Panc1 (cell line): ENCODE results near the gene KIF26B. TPM values are rescaled to one million over a fixed set of nuclear protein-coding genes. Genes with fewer than 3 reads are reported as not detected.
"Not testable (repeated sequence)": the region's sequence is repeated elsewhere in the genome, so short reads cannot be mapped to it uniquely, and the experiment has no call there.

Experiments
- ATAC-seq: fragments of 200-7000 bp; cut with Tn5 transposase; 2 replicates; pipeline ENCODE4 v1.9.1; 2020; ENCODE audit warnings: mild to moderate bottlenecking, moderate library complexity
- BruUV-seq: library from RNA; stranded (reverse); fragments of 400-500 nt; replicated peaks from 2 replicates; lab custom pipeline; 2021; lab: Mats Ljungman, UMichigan
- CTCF ChIA-PET: fragments of 300-600 bp; sonication (Branson Sonifier 250); formaldehyde crosslinking; loops from one replicate; lab custom pipeline; 2022; ENCODE audit warnings: antibody characterized with exemption; lab: Charles Lee
- POLR2A ChIA-PET: fragments of 300-600 bp; sonication (Branson Sonifier 250); formaldehyde crosslinking; loops from one replicate; lab custom pipeline; 2022; ENCODE audit warnings: antibody characterized with exemption; lab: Charles Lee
- DNase-seq: peaks from one replicate; pipeline ENCODE4 v3.0.0-alpha.2; 2010; ENCODE audit warnings: low read depth, low spot score
- H3K27ac ChIP-seq: 2 replicates; pipeline ENCODE4 v1.5.1; 2011; ENCODE audit warnings: mild to moderate bottlenecking, low read length, inconsistent platforms
- H3K27me3 ChIP-seq: fragments of 200-500 bp; sonication (Bioruptor generic); 2 replicates; pipeline ENCODE4 v1.6.0; 2014; ENCODE audit warnings: low read length, inconsistent platforms; ENCODE audit not compliant: control insufficient read depth, insufficient read depth
- H3K36me3 ChIP-seq: fragments of 200-500 bp; sonication (Bioruptor generic); 2 replicates; pipeline ENCODE4 v1.5.1; 2014; ENCODE audit warnings: inconsistent platforms, mild to moderate bottlenecking, low read length, moderate library complexity; ENCODE audit not compliant: control insufficient read depth, insufficient read depth
- H3K4me1 ChIP-seq: 2 replicates; pipeline ENCODE4 v1.5.1; 2011; ENCODE audit warnings: inconsistent platforms, mild to moderate bottlenecking, low read length, moderate library complexity; ENCODE audit not compliant: control insufficient read depth, insufficient read depth
- H3K4me3 ChIP-seq, 2 experiments: 2 replicates each; pipeline ENCODE4 v1.5.1; 2011 to 2012; ENCODE audit warnings: low read depth in 2 of 2, low read length in 2 of 2, mild to moderate bottlenecking in 2 of 2, inconsistent platforms in 1 of 2, moderate library complexity in 1 of 2
- H3K9me3 ChIP-seq: fragments of 200-500 bp; sonication (Bioruptor generic); 2 replicates; pipeline ENCODE4 v1.5.1; 2014; ENCODE audit warnings: low read depth, mild to moderate bottlenecking, inconsistent platforms, low read length, moderate library complexity; ENCODE audit not compliant: control insufficient read depth, insufficient read depth
- POLR2AphosphoS5 ChIP-seq: IDR thresholded peaks from 2 replicates; pipeline ENCODE4 v1.6.1; 2012; ENCODE audit warnings: mild to moderate bottlenecking, low read depth, low read length, moderate library complexity
- SIN3A ChIP-seq: IDR thresholded peaks from 2 replicates; pipeline ENCODE4 v1.6.1; 2012; ENCODE audit warnings: low read depth, mild to moderate bottlenecking, low read length, moderate library complexity, borderline replicate concordance; ENCODE audit not compliant: insufficient read depth
- TCF7L2 ChIP-seq: IDR thresholded peaks from 2 replicates; pipeline ENCODE4 v1.6.1; 2011; ENCODE audit warnings: mild to moderate bottlenecking, low read depth, low read length, inconsistent platforms
- in situ Hi-C: cut with HindIII; loops from 2 replicates; pipeline ENCODE4 v1.10.0; 2016; ENCODE audit warnings: low sequenced_read_pairs, low pct_unique_long_range_greater_than_20kb
- intact Hi-C: fragments of 100-400 bp; cut with micrococcal nuclease; formaldehyde crosslinking; loops from one replicate; pipeline ENCODE4 v1.10.0; 2022; ENCODE audit not compliant: unreplicated experiment
- total RNA-seq: library from RNA; stranded (reverse); gene quantifications from one replicate; pipeline ENCODE4 v1.2.1, GENCODE V29; 2021; ENCODE audit not compliant: unreplicated experiment
- TF ChIP-seq, protein P1 (sequence below), 2 experiments: IDR thresholded peaks; 2 replicates each; pipeline ENCODE4 v1.6.1; 2011 to 2012; ENCODE audit warnings: low read depth in 2 of 2, control low read depth in 1 of 2, low read length in 1 of 2, mild to moderate bottlenecking in 1 of 2, moderate library complexity in 1 of 2; ENCODE audit not compliant: insufficient read depth in 1 of 2
- TF ChIP-seq, protein P2 (sequence below): fragments of 450-650 bp; IDR thresholded peaks from 2 replicates; pipeline ENCODE4 v1.5.1; 2017; ENCODE audit warnings: mild to moderate bottlenecking

Gene KIF26B
- total RNA-seq, 1 experiment from 2014 or later = 0.33 TPM

DNA sequence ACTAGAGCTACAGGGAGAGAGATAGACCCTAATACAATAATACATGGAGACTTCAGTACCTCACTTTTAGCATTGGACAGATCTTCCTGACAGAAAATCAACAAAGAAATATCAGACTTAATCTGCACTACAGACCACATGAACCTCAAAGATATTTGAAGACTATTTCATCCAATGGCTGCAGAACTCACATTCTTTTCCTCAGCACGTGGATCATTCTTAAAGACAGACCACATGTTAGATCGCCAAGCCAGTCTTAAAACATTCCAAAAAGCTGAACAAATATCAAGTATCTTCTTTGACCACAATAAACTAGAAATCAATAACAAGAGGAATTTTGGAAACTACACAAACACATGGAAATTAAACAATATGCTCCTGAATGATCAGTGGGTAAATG, 576.0 kb downstream of the KIF26B start:
- in situ Hi-C loops (no loop called here), intact Hi-C loops (no loop called here)
- ChIA-PET CTCF (no interaction called here), POLR2A (no interaction called here)
- Histone ChIP-seq H3K36me3 (no peaks in the 10 kb centered on the region), H3K4me3 (no peak overlapping the region), H3K9me3 (no peaks in the 10 kb centered on the region), H3K27ac (no peak overlapping the region), H3K27me3 (no peaks in the 10 kb centered on the region; the same call in 1 of the 2 replicates), H3K4me1 (no peaks in the 10 kb centered on the region)
- BruUV-seq = no TSS peak
- ATAC-seq (no peak), DNase-seq (no peak)
- no peak for TF ChIP-seq POLR2AphosphoS5
- TF ChIP-seq TCF7L2 = no peak
- TF ChIP-seq SIN3A = no peak
- TF ChIP-seq, protein P1, sequence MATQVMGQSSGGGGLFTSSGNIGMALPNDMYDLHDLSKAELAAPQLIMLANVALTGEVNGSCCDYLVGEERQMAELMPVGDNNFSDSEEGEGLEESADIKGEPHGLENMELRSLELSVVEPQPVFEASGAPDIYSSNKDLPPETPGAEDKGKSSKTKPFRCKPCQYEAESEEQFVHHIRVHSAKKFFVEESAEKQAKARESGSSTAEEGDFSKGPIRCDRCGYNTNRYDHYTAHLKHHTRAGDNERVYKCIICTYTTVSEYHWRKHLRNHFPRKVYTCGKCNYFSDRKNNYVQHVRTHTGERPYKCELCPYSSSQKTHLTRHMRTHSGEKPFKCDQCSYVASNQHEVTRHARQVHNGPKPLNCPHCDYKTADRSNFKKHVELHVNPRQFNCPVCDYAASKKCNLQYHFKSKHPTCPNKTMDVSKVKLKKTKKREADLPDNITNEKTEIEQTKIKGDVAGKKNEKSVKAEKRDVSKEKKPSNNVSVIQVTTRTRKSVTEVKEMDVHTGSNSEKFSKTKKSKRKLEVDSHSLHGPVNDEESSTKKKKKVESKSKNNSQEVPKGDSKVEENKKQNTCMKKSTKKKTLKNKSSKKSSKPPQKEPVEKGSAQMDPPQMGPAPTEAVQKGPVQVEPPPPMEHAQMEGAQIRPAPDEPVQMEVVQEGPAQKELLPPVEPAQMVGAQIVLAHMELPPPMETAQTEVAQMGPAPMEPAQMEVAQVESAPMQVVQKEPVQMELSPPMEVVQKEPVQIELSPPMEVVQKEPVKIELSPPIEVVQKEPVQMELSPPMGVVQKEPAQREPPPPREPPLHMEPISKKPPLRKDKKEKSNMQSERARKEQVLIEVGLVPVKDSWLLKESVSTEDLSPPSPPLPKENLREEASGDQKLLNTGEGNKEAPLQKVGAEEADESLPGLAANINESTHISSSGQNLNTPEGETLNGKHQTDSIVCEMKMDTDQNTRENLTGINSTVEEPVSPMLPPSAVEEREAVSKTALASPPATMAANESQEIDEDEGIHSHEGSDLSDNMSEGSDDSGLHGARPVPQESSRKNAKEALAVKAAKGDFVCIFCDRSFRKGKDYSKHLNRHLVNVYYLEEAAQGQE (IDR thresholded peaks at IDR 0.05; ENCODE audit: insufficient read depth in 1 of 2, low read depth in 2 of 2, low read length in 1 of 2) = no peak
- TF ChIP-seq, protein P2, sequence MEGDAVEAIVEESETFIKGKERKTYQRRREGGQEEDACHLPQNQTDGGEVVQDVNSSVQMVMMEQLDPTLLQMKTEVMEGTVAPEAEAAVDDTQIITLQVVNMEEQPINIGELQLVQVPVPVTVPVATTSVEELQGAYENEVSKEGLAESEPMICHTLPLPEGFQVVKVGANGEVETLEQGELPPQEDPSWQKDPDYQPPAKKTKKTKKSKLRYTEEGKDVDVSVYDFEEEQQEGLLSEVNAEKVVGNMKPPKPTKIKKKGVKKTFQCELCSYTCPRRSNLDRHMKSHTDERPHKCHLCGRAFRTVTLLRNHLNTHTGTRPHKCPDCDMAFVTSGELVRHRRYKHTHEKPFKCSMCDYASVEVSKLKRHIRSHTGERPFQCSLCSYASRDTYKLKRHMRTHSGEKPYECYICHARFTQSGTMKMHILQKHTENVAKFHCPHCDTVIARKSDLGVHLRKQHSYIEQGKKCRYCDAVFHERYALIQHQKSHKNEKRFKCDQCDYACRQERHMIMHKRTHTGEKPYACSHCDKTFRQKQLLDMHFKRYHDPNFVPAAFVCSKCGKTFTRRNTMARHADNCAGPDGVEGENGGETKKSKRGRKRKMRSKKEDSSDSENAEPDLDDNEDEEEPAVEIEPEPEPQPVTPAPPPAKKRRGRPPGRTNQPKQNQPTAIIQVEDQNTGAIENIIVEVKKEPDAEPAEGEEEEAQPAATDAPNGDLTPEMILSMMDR = no peak

- DNase-seq, H3K9me3 ChIP-seq, in situ Hi-C loops, H3K27me3 ChIP-seq, ATAC-seq, H3K4me1 ChIP-seq, intact Hi-C loops, H3K4me3 ChIP-seq, POLR2A ChIA-PET, CTCF ChIA-PET, H3K36me3 ChIP-seq, H3K27ac ChIP-seq, BruUV-seq: not testable (repeated sequence)
Measured at GRCh38 chr1:245740336-245740735, 585.6 kb downstream of the KIF26B start.

GRCh38 chr1:245742896-245743295, 588.1 kb downstream of the KIF26B start:
- Histone ChIP-seq H3K36me3 (no peaks in the 10 kb centered on the region), H3K9me3 (no peaks in the 10 kb centered on the region), H3K4me3 (no peak overlapping the region), H3K4me1 (no peaks in the 10 kb centered on the region), H3K27ac (no peak overlapping the region), H3K27me3 (no peaks in the 10 kb centered on the region)
- in situ Hi-C loops = no loop called here
- DNase-seq (no peak), ATAC-seq (no peak)
- intact Hi-C loops = no loop called here
- TF ChIP-seq SIN3A (no peak), POLR2AphosphoS5 (no peak), TCF7L2 (no peak)
- TF ChIP-seq, protein P2 = no peak
- TF ChIP-seq, protein P1 (IDR thresholded peaks at IDR 0.05; ENCODE audit: insufficient read depth in 1 of 2, low read depth in 2 of 2, low read length in 1 of 2) = no peak
- ChIA-PET CTCF (no interaction called here), POLR2A (no interaction called here)
- BruUV-seq = no TSS peak
